Mucosa of descending colon (tissue), 3 donors: ENCODE data around the gene SPSB2. TPM values are rescaled to one million over a fixed set of nuclear protein-coding genes. Genes with fewer than 3 reads are reported as not detected.

Experiments
- ATAC-seq: fragments of 200-7000 bp; cut with Tn5 transposase; one replicate; pipeline ENCODE4 v1.9.1; 2020; ENCODE audit warnings: mild to moderate bottlenecking, moderate library complexity
- DNase-seq, 3 donors: peaks; one replicate each; pipeline ENCODE4 v3.0.0-alpha.2; 2020
- H3K36me3 ChIP-seq: fragments of 200-600 bp; one replicate; pipeline ENCODE4 v1.8.0; 2021; ENCODE audit warnings: low read depth, mild to moderate bottlenecking
- H3K4me1 ChIP-seq: fragments of 200-600 bp; one replicate; pipeline ENCODE4 v1.8.0; 2021; ENCODE audit warnings: low read depth, mild to moderate bottlenecking
- H3K4me3 ChIP-seq: fragments of 200-600 bp; one replicate; pipeline ENCODE4 v1.8.0; 2021; ENCODE audit warnings: mild to moderate bottlenecking
- H3K9me3 ChIP-seq: fragments of 200-600 bp; one replicate; pipeline ENCODE4 v1.8.0; 2021; ENCODE audit warnings: mild to moderate bottlenecking
- CTCF ChIP-seq: fragments of 200-600 bp; IDR thresholded peaks from one replicate; pipeline ENCODE4 v1.8.0; 2022; ENCODE audit warnings: antibody characterized with exemption, mild to moderate bottlenecking
- intact Hi-C, 2 donors: fragments of 100-400 bp; cut with DNase I in 1 of 2; cut with micrococcal nuclease in 1 of 2; formaldehyde crosslinking; loops; one replicate each; pipeline versions ENCODE4 v1.11.0 to v1.11.1; 2022; cut with DNase I, micrococcal nuclease
- total RNA-seq, 3 donors: library from RNA; stranded (reverse); fragmentation: NEBNext Ultra II Directional in 2 of 3; extraction: Animal tissue kit (Norgen Biotek cat#: 25700) in 2 of 3; gene quantifications; one replicate each; pipeline versions ENCODE4 v1.2.1 to v1.2.4, GENCODE V29; 2021 to 2023
- donor health status: DM: no; HTN: no; CAD: no; lungs with moderate emphysema.
- donor health status: DM: no; HTN: no; CAD: no.
- donor health status: DM: no; HTN: yes; CAD: no.

The SPSB2 gene
- total RNA-seq, 3 donors from 2014 or later, result 9.7 to 11.7 (median 10.6) TPM

GRCh38 chr12:6917491-6918231, 44.6 kb upstream of the SPSB2 start:
- no peak for DNase-seq
- intact Hi-C loops, result loop anchor here in 1 of 2 donors (10.0 kb wide), 1 partner anchor 177 kb away; the partner anchor contains the start of gene C1R
- no peaks in the 10 kb centered on the region for H3K36me3 ChIP-seq

GRCh38 chr12:6916426-6917200, 43.5 kb upstream of the SPSB2 start:
- no peaks in the 10 kb centered on the region for H3K36me3 ChIP-seq
- DNase-seq, result peak in 1 of 3 donors; percentile 39
- TF ChIP-seq CTCF, result no peak
- no peaks in the 10 kb centered on the region for H3K9me3 ChIP-seq
- H3K4me3 ChIP-seq, result no peak overlapping the region
- intact Hi-C loops, result loop anchor here in 1 of 2 donors (10.0 kb wide), 1 partner anchor 178 kb away; the partner anchor contains the start of gene C1R
- ATAC-seq, result no peak
- H3K4me1 ChIP-seq, result peaks cover 16% of the 10 kb centered on the region

More at GRCh38 chr12:6917491-6918231, 44.6 kb upstream of the SPSB2 start:
- Histone ChIP-seq H3K4me3 (no peak overlapping the region), H3K9me3 (no peaks in the 10 kb centered on the region), H3K4me1 (peaks cover 16% of the 10 kb centered on the region)
- ATAC-seq, result no peak
- TF ChIP-seq CTCF, result no peak

- H3K9me3 ChIP-seq, result no peaks in the 10 kb centered on the region
- TF ChIP-seq CTCF, result no peak
- intact Hi-C loops, result loop anchor here in 1 of 2 donors (10.0 kb wide), 1 partner anchor 179 kb away; the partner anchor contains the start of gene C1R
- H3K4me3 ChIP-seq, result no peak overlapping the region
- peaks cover 16% of the 10 kb centered on the region for H3K4me1 ChIP-seq
- ATAC-seq, result no peak
- DNase-seq, result peak in 1 of 3 donors; percentile 52
- H3K36me3 ChIP-seq, result no peaks in the 10 kb centered on the region
Measured at GRCh38 chr12:6915789-6916285, 42.7 kb upstream of the SPSB2 start.

GRCh38 chr12:6914947-6915788, 42.1 kb upstream of the SPSB2 start:
- intact Hi-C loops, result loop anchor here in 1 of 2 donors (10.0 kb wide), 1 partner anchor 180 kb away; the partner anchor contains the start of gene C1R
- TF ChIP-seq CTCF, result no peak
- H3K4me3 ChIP-seq, result peak overlapping the region; percentile 19
- peaks cover 16% of the 10 kb centered on the region for H3K4me1 ChIP-seq
- peak in 1 of 3 donors; percentile 56 for DNase-seq
- peak; percentile 2 for ATAC-seq
- no peaks in the 10 kb centered on the region for H3K9me3 ChIP-seq
- no peaks in the 10 kb centered on the region for H3K36me3 ChIP-seq
